ENCODE results near the gene TIFAB. TPM values are rescaled to one million over a fixed set of nuclear protein-coding genes. Genes with fewer than 3 reads are reported as not detected.
"Not testable (repeated sequence)": the region's sequence is repeated elsewhere in the genome, so short reads cannot be mapped to it uniquely, and the experiment has no call there.

TIFAB gene
- total RNA-seq (2014; rRNA removed) (not detected in 2 replicates), Bru-seq, nascent RNA (not detected), BruChase-seq, experiment 1, labeled RNA remaining after a 6-hour chase (not detected), BruChase-seq, experiment 2, labeled RNA remaining after a 2-hour chase (not detected)
- long read RNA-seq = 0 reads

- no peak for TF ChIP-seq CTCF (conservative IDR thresholded peaks at IDR 0.05; ENCODE audit: low read depth, low read length)
- TF ChIP-seq EZH2 (IDR thresholded peaks at IDR 0.05; ENCODE audit: low read length, unreplicated experiment) = no peak
- no peak for TF ChIP-seq EZH2phosphoT487 (IDR thresholded peaks at IDR 0.05; ENCODE audit: borderline replicate concordance, low read length)
- no peak for DNase-seq
- H3K27me3 ChIP-seq (ENCODE audit: low read length) = no peaks in the 10 kb centered on the region
- H3K4me1 ChIP-seq (ENCODE audit: insufficient read depth, low read length) = peaks cover 5% of the 10 kb centered on the region; the same call in 1 of the 2 replicates
- BruUV-seq (replicated peaks) = no TSS peak
- intact Hi-C loops (cut with micrococcal nuclease) = loop anchor here (10.0 kb wide), 1 partner anchor 382 kb away; the partner anchor contains the start of gene SLC25A48
- H3K9me2 ChIP-seq (replicated peaks; ENCODE audit: low read length) = no peaks in the 10 kb centered on the region
- POLR2A ChIA-PET (ENCODE audit: unreplicated experiment) = no interaction called here
- no peak within 1 kb of the TSS for H3K27ac ChIP-seq (ENCODE audit: low read length)
- H3K36me3 ChIP-seq (ENCODE audit: low read depth, low read length) = no peaks in the 10 kb centered on the region
- H3K9ac ChIP-seq (ENCODE audit: low read length) = no peak within 1 kb of the TSS
- H3F3A ChIP-seq (ENCODE audit: low read length, unreplicated experiment) = no peaks in the 10 kb centered on the region
- H3K4me3 ChIP-seq (ENCODE audit: low read length) = no peak within 1 kb of the TSS
- H3K4me2 ChIP-seq (ENCODE audit: low read length) = no peak within 1 kb of the TSS
- no peak for ATAC-seq
- H2AFZ ChIP-seq (ENCODE audit: low read length) = no peak within 1 kb of the TSS
- H3K79me2 ChIP-seq (ENCODE audit: low read length) = no peaks in the 10 kb centered on the region
- H4K20me1 ChIP-seq (ENCODE audit: low read length) = no peaks in the 10 kb centered on the region
- CTCF ChIA-PET = no interaction called here
- H3K9me3 ChIP-seq (ENCODE audit: low read length) = no peaks in the 10 kb centered on the region
Measured at GRCh38 chr5:135452321-135453030, at the start of gene TIFAB. TSS of gene TIFAB (minus strand) at chr5:135452351. CDS start at chr5:135449939, 2,412 bp downstream.

GRCh38 chr5:135498637-135498995 lies 46.5 kb upstream of the TIFAB start:
- Histone ChIP-seq H3K27me3 (ENCODE audit: low read length) (no peaks in the 10 kb centered on the region), H3K36me3 (ENCODE audit: low read depth, low read length) (no peaks in the 10 kb centered on the region), H3F3A (ENCODE audit: low read length, unreplicated experiment) (no peaks in the 10 kb centered on the region), H3K4me2 (ENCODE audit: low read length) (no peak overlapping the region), H3K9me3 (ENCODE audit: low read length) (no peaks in the 10 kb centered on the region), H2AFZ (ENCODE audit: low read length) (no peak overlapping the region), H3K79me2 (ENCODE audit: low read length) (no peaks in the 10 kb centered on the region), H4K20me1 (ENCODE audit: low read length) (no peaks in the 10 kb centered on the region), H3K4me3 (ENCODE audit: low read length) (no peak overlapping the region), H3K9ac (ENCODE audit: low read length) (no peak overlapping the region), H3K4me1 (ENCODE audit: insufficient read depth, low read length) (peaks cover 28% of the 10 kb centered on the region), H3K27ac (ENCODE audit: low read length) (no peak overlapping the region), H3K9me2 (replicated peaks; ENCODE audit: low read length) (no peaks in the 10 kb centered on the region)
- CTCF ChIA-PET = no interaction called here
- DNase-seq (peak; percentile 49), ATAC-seq (no peak)
- BruUV-seq (replicated peaks) = no TSS peak
- TF ChIP-seq EZH2 (IDR thresholded peaks at IDR 0.05; ENCODE audit: low read length, unreplicated experiment) = no peak
- POLR2A ChIA-PET (ENCODE audit: unreplicated experiment) = no interaction called here
- intact Hi-C loops (cut with micrococcal nuclease) = no loop called here

GRCh38 chr5:135497971-135498636 lies 46.0 kb upstream of the TIFAB start:
- CTCF ChIA-PET = no interaction called here
- DNase-seq = peak; percentile 47

GRCh38 chr5:135495531-135495930 lies 43.4 kb upstream of the TIFAB start:
- H3K9me3 ChIP-seq (ENCODE audit: low read length); POLR2A ChIA-PET (ENCODE audit: unreplicated experiment); H3K27me3 ChIP-seq (ENCODE audit: low read length); H3K9ac ChIP-seq (ENCODE audit: low read length); H3F3A ChIP-seq (ENCODE audit: low read length, unreplicated experiment); intact Hi-C loops (cut with micrococcal nuclease); H4K20me1 ChIP-seq (ENCODE audit: low read length); CTCF ChIA-PET; H3K4me3 ChIP-seq (ENCODE audit: low read length); H3K79me2 ChIP-seq (ENCODE audit: low read length); ATAC-seq; H3K9me2 ChIP-seq (replicated peaks; ENCODE audit: low read length); H3K4me2 ChIP-seq (ENCODE audit: low read length); BruUV-seq (replicated peaks); DNase-seq; H2AFZ ChIP-seq (ENCODE audit: low read length); H3K36me3 ChIP-seq (ENCODE audit: low read depth, low read length); H3K27ac ChIP-seq (ENCODE audit: low read length): not testable (repeated sequence)
- H3K4me1 ChIP-seq (ENCODE audit: insufficient read depth, low read length) = peaks cover 55% of the 10 kb centered on the region

More at GRCh38 chr5:135497971-135498636, 46.0 kb upstream of the TIFAB start:
- ATAC-seq = peak; percentile 39
- Histone ChIP-seq H3K9ac (ENCODE audit: low read length) (no peak overlapping the region), H3K9me3 (ENCODE audit: low read length) (no peaks in the 10 kb centered on the region), H4K20me1 (ENCODE audit: low read length) (no peaks in the 10 kb centered on the region), H3K4me1 (ENCODE audit: insufficient read depth, low read length) (peaks cover 33% of the 10 kb centered on the region), H2AFZ (ENCODE audit: low read length) (no peak overlapping the region), H3K27ac (ENCODE audit: low read length) (peak overlapping the region; percentile 34; the same call in 1 of the 2 replicates), H3K27me3 (ENCODE audit: low read length) (no peaks in the 10 kb centered on the region), H3K36me3 (ENCODE audit: low read depth, low read length) (no peaks in the 10 kb centered on the region), H3F3A (ENCODE audit: low read length, unreplicated experiment) (no peaks in the 10 kb centered on the region), H3K79me2 (ENCODE audit: low read length) (no peaks in the 10 kb centered on the region), H3K4me2 (ENCODE audit: low read length) (peak overlapping the region; percentile 49), H3K4me3 (ENCODE audit: low read length) (no peak overlapping the region), H3K9me2 (replicated peaks; ENCODE audit: low read length) (no peaks in the 10 kb centered on the region)
- intact Hi-C loops (cut with micrococcal nuclease) = no loop called here
- POLR2A ChIA-PET (ENCODE audit: unreplicated experiment) = no interaction called here
- TF ChIP-seq EZH2phosphoT487 (IDR thresholded peaks at IDR 0.05; ENCODE audit: borderline replicate concordance, low read length) (no peak), CTCF (conservative IDR thresholded peaks at IDR 0.05; ENCODE audit: low read depth, low read length) (no peak), EZH2 (IDR thresholded peaks at IDR 0.05; ENCODE audit: low read length, unreplicated experiment) (no peak)
- no TSS peak for BruUV-seq (replicated peaks)
